ENCODE results near the gene TFDP1.

The TFDP1 gene

GRCh38 chr13:113669231-113669754 lies 84.7 kb downstream of the TFDP1 start:
- DNase-seq, result no peak

- DNase-seq, result no peak
Observed at GRCh38 chr13:113669755-113670341, 85.3 kb downstream of the TFDP1 start.

- DNase-seq, result no peak
Observed at GRCh38 chr13:113670541-113670940, 86.0 kb downstream of the TFDP1 start.

GRCh38 chr13:113671066-113672001 lies 86.8 kb downstream of the TFDP1 start:
- DNase-seq, result no peak

GRCh38 chr13:113672002-113672651 lies 87.6 kb downstream of the TFDP1 start:
- no peak for DNase-seq

All from activated CD4-positive, alpha-beta T cell treated with anti-CD3 and anti-CD28 coated beads, Interleukin-2, amount 50 U/mL, for 4 hours (primary cell).